Right lobe of liver (tissue), 6 donors: ENCODE results near the gene CREBBP. TPM values are rescaled to one million over a fixed set of nuclear protein-coding genes. Genes with fewer than 3 reads are reported as not detected.

ENCODE experiments used
- ATAC-seq, 4 donors: fragments of 200-7000 bp; cut with Tn5 transposase; one replicate each; pipeline ENCODE4 v1.9.1; 2020; ENCODE audit warnings: mild to moderate bottlenecking in 4 of 4, moderate library complexity in 4 of 4
- DNase-seq, 3 donors: peaks; one replicate each; pipeline ENCODE4 v3.0.0-alpha.2; 2020
- H3K27ac ChIP-seq, 3 donors: fragments of 200-600 bp; one replicate each; pipeline ENCODE4 v1.8.0; 2022
- H3K27me3 ChIP-seq, 2 donors: fragments of 200-600 bp; one replicate each; pipeline ENCODE4 v1.8.0; 2022
- H3K36me3 ChIP-seq, 4 donors: fragments of 200-600 bp; sonication (generic) in 1 of 4; one replicate each; pipeline versions ENCODE4 v1.5.1 to v1.8.0; 2017 to 2022; ENCODE audit warnings: control low read depth in 1 of 4
- H3K4me1 ChIP-seq, 4 donors: fragments of 200-600 bp; sonication (generic) in 1 of 4; one replicate each; pipeline versions ENCODE4 v1.5.1 to v1.8.0; 2017 to 2022; ENCODE audit warnings: control low read depth in 1 of 4
- H3K4me3 ChIP-seq, 3 donors: fragments of 200-600 bp; one replicate each; pipeline ENCODE4 v1.8.0; 2022
- H3K9me3 ChIP-seq, 4 donors: fragments of 200-600 bp; sonication (generic) in 1 of 4; one replicate each; pipeline versions ENCODE4 v1.5.1 to v1.8.0; 2017 to 2022; ENCODE audit warnings: control low read depth in 1 of 4
- CTCF ChIP-seq, 4 donors: fragments of 200-600 bp in 3 of 4; fragments of 450-650 bp in 1 of 4; IDR thresholded peaks; one replicate each; pipeline versions ENCODE4 v1.5.1 to v1.8.0; 2016 to 2022; ENCODE audit warnings: antibody characterized with exemption in 4 of 4, mild to moderate bottlenecking in 2 of 4
- POLR2A ChIP-seq: fragments of 450-650 bp; IDR thresholded peaks from one replicate; pipeline ENCODE4 v1.6.1; 2017; ENCODE audit warnings: antibody characterized with exemption, mild to moderate bottlenecking
- WGBS: methylation state at CpG from one replicate; pipeline ENCODE4 v1.1.6; 2018; ENCODE audit warnings: low coverage, low lambda C conversion rate; ENCODE audit not compliant: insufficient coverage; ENCODE audit errors: missing lambda C conversion rate; 5-methylcytosine and 5-hydroxymethylcytosine counted together
- intact Hi-C, 2 donors: fragments of 100-400 bp; cut with DNase I; formaldehyde crosslinking; loops; one replicate each; pipeline versions ENCODE4 v1.11.2 to v1.14.1; 2022
- total RNA-seq, 6 experiments: library from RNA; depleted of rRNA in 2 of 6; stranded (reverse); fragments of >200 nt in 2 of 6; fragmentation: NEBNext Ultra II Directional in 3 of 6; extraction: Animal tissue kit (Norgen Biotek cat#: 25700) in 3 of 6; gene quantifications; one replicate each; pipeline versions ENCODE4 v1.1.0 to v1.2.4, GENCODE V29; 2016 to 2023
- donor health status: DM: no; HTN: yes; CAD: no.
- donor health status: DM: no; HTN: no; CAD: no.
- donor health status: DM: no; HTN: no; CAD: no.
- donor health status: DM: no; HTN: yes; CAD: no.
- donor health status: DM: no; HTN: yes; CAD: no.

CREBBP gene
- total RNA-seq, 6 experiments from 2014 or later, result 18.1 to 39.8 (median 29.2) TPM

GRCh38 chr16:3764409-3764808 is 116.1 kb downstream of the CREBBP start:
- Histone ChIP-seq H3K27me3 (no peaks in the 10 kb centered on the region), H3K4me1 (no peaks in the 10 kb centered on the region), H3K27ac (no peak overlapping the region), H3K4me3 (no peak overlapping the region), H3K36me3 (peaks cover 3 to 80% (median 19%) of the 10 kb centered on the region in 4 donors), H3K9me3 (no peaks in the 10 kb centered on the region)
- DNase-seq (no peak), ATAC-seq (no peak)
- TF ChIP-seq CTCF (IDR thresholded peaks at IDR 0.05), result no peak
- TF ChIP-seq POLR2A, result no peak
- WGBS, result 100% methylated on average over 3 of the region's 3 CpGs
- intact Hi-C loops, result no loop called here

DNA sequence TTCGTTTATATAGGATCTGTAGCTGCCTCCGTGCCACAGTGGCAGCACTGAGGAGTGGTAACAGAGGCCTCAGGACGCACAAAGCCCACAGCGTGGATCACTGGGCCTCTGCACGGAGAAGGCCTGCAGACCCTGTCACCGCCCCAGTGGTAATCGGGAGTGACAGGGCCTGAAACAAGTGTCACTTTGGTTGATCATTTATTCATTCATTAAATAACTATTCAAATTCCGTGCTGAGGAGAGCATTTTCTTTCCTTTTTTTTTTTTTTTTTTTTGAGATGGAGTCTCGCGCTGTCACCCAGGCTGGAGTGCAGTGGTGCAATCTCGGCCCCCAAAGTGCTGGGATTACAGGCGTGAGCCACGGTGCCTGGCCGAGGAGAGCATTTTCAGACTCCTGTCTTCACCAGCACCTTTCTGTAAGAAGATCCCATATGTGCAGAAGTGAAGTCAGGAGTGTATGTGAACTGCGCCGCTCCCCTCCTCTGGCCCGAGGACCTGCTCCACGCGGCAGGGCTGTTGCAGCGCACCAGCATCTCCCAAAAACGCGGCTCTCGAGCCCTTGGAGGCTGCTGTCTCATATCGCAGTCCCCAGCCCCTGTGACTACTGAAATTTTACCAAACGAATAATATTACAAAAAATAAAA is 118.3 kb downstream of the CREBBP start:
- no peak for ATAC-seq
- Histone ChIP-seq H3K4me3 (no peak overlapping the region), H3K27me3 (no peaks in the 10 kb centered on the region), H3K36me3 (peaks cover 0 to 77% (median 16%) of the 10 kb centered on the region in 4 donors), H3K9me3 (no peaks in the 10 kb centered on the region), H3K27ac (no peak overlapping the region), H3K4me1 (no peaks in the 10 kb centered on the region)
- 93% methylated on average over 18 of the region's 25 CpGs for WGBS
- intact Hi-C loops, result no loop called here
- TF ChIP-seq CTCF (IDR thresholded peaks at IDR 0.05) (no peak), POLR2A (no peak)
- DNase-seq, result no peak

- no peak for DNase-seq
- intact Hi-C loops, result no loop called here
- Histone ChIP-seq H3K27ac (no peak overlapping the region), H3K27me3 (no peaks in the 10 kb centered on the region), H3K36me3 (peaks cover 0 to 77% (median 17%) of the 10 kb centered on the region in 4 donors), H3K4me3 (no peak overlapping the region), H3K9me3 (no peaks in the 10 kb centered on the region), H3K4me1 (no peaks in the 10 kb centered on the region)
- no peak for TF ChIP-seq POLR2A
- no peak for TF ChIP-seq CTCF (IDR thresholded peaks at IDR 0.05)
- no peak for ATAC-seq
- 78% methylated on average over 9 of the region's 14 CpGs for WGBS
These were observed 119.0 kb downstream of the CREBBP start for GRCh38 chr16:3761375-3762106.

DNA sequence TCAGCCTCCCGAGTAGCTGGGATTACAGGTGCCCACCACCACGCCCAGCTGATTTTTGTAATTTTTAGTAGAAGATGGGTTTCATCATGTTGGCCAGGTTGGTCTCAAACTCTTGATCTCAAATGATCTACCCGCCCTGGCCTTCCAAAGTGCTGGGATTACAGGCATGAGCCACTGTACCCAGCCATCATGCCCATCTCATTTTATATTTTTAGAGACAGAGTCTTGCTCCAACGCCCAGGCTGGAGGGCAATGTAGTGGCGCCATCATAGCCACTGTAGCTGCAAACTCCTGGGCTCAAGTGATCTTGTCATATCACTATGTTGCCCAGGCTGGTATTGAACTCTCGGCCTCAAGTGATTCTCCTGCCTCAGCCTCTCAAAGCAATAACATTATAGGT is 120.0 kb downstream of the CREBBP start:
- no peak for ATAC-seq
- Histone ChIP-seq H3K9me3 (no peaks in the 10 kb centered on the region), H3K27me3 (no peaks in the 10 kb centered on the region), H3K27ac (no peak overlapping the region), H3K4me3 (no peak overlapping the region), H3K4me1 (peaks cover 0 to 9% (median 4%) of the 10 kb centered on the region in 4 donors), H3K36me3 (peaks cover 0 to 69% (median 17%) of the 10 kb centered on the region in 4 donors)
- WGBS, result 96% methylated on average over 4 of the region's 6 CpGs
- no peak for DNase-seq
- TF ChIP-seq CTCF (IDR thresholded peaks at IDR 0.05) (no peak), POLR2A (no peak)
- intact Hi-C loops, result no loop called here
